Neural crest cell (in vitro differentiated cells): ENCODE data around the gene SMOC2. TPM values are rescaled to one million over a fixed set of nuclear protein-coding genes. Genes with fewer than 3 reads are reported as not detected.

ENCODE experiments used
- DNase-seq: peaks from one replicate; pipeline ENCODE4 v3.0.0; 2021; ENCODE audit warnings: low read depth, mixed read lengths, low spot score
- H3K27ac Mint-ChIP-seq: one replicate; pipeline ENCODE4 v1.8.0; 2021; ENCODE audit warnings: mild to moderate bottlenecking, mixed read lengths; ENCODE audit not compliant: unreplicated experiment
- H3K27me3 Mint-ChIP-seq: 2 replicates; pipeline ENCODE4 v1.8.0; 2021; ENCODE audit warnings: low read depth, mild to moderate bottlenecking, mixed read lengths
- H3K36me3 Mint-ChIP-seq: 2 replicates; pipeline ENCODE4 v1.8.0; 2021; ENCODE audit warnings: low read depth, mild to moderate bottlenecking, mixed read lengths
- H3K4me1 Mint-ChIP-seq: 2 replicates; pipeline ENCODE4 v1.8.0; 2021; ENCODE audit warnings: mixed read lengths
- H3K4me3 Mint-ChIP-seq: one replicate; pipeline ENCODE4 v1.8.0; 2021; ENCODE audit warnings: mild to moderate bottlenecking, mixed read lengths
- H3K9me3 Mint-ChIP-seq: 2 replicates; pipeline ENCODE4 v1.8.0; 2021; ENCODE audit warnings: mixed read lengths
- CTCF ChIP-seq: fragments of 200-600 bp; sonication (generic); conservative IDR thresholded peaks from 2 replicates; pipeline ENCODE4 v1.5.0; 2021; ENCODE audit warnings: antibody characterized with exemption, mild to moderate bottlenecking
- total RNA-seq: library from RNA; stranded (reverse); gene quantifications from 2 replicates; pipeline ENCODE4 v1.2.1, GENCODE V29; 2021

Gene SMOC2
- total RNA-seq, 1 donor from 2014 or later: 0.23 TPM

GRCh38 chr6:168627506-168628175 lies 186.7 kb downstream of the SMOC2 start:
- no peaks in the 10 kb centered on the region for H3K36me3 Mint-ChIP-seq
- no peak overlapping the region for H3K27ac Mint-ChIP-seq
- H3K4me3 Mint-ChIP-seq: no peak overlapping the region
- no peaks in the 10 kb centered on the region for H3K9me3 Mint-ChIP-seq
- DNase-seq: no peak
- H3K4me1 Mint-ChIP-seq: no peaks in the 10 kb centered on the region
- H3K27me3 Mint-ChIP-seq: no peaks in the 10 kb centered on the region
- TF ChIP-seq CTCF: no peak

GRCh38 chr6:168628176-168628553 lies 187.2 kb downstream of the SMOC2 start:
- Mint-ChIP-seq H3K27me3 (no peaks in the 10 kb centered on the region), H3K4me3 (no peak overlapping the region), H3K4me1 (no peaks in the 10 kb centered on the region), H3K36me3 (no peaks in the 10 kb centered on the region), H3K27ac (no peak overlapping the region), H3K9me3 (no peaks in the 10 kb centered on the region)
- no peak for TF ChIP-seq CTCF
- DNase-seq: no peak

GRCh38 chr6:168628732-168629245 lies 187.8 kb downstream of the SMOC2 start:
- Mint-ChIP-seq H3K27me3 (no peaks in the 10 kb centered on the region), H3K4me1 (no peaks in the 10 kb centered on the region), H3K9me3 (peaks cover under 1% of the 10 kb centered on the region), H3K36me3 (no peaks in the 10 kb centered on the region), H3K4me3 (no peak overlapping the region), H3K27ac (no peak overlapping the region)
- DNase-seq: no peak
- TF ChIP-seq CTCF: no peak

- Mint-ChIP-seq H3K4me1 (no peaks in the 10 kb centered on the region), H3K4me3 (no peak overlapping the region), H3K27ac (no peak overlapping the region), H3K9me3 (peaks cover 3% of the 10 kb centered on the region), H3K36me3 (no peaks in the 10 kb centered on the region), H3K27me3 (no peaks in the 10 kb centered on the region)
- no peak for DNase-seq
- no peak for TF ChIP-seq CTCF
Observed at GRCh38 chr6:168631564-168631963, 190.6 kb downstream of the SMOC2 start.

GRCh38 chr6:168632694-168633093 lies 191.7 kb downstream of the SMOC2 start:
- Mint-ChIP-seq H3K27me3 (no peaks in the 10 kb centered on the region), H3K4me3 (no peak overlapping the region), H3K9me3 (peaks cover 3% of the 10 kb centered on the region), H3K27ac (no peak overlapping the region), H3K36me3 (no peaks in the 10 kb centered on the region), H3K4me1 (no peaks in the 10 kb centered on the region)
- no peak for DNase-seq
- no peak for TF ChIP-seq CTCF
